Measurements from ENCODE around the gene ADGRV1.

The ADGRV1 gene

DNA sequence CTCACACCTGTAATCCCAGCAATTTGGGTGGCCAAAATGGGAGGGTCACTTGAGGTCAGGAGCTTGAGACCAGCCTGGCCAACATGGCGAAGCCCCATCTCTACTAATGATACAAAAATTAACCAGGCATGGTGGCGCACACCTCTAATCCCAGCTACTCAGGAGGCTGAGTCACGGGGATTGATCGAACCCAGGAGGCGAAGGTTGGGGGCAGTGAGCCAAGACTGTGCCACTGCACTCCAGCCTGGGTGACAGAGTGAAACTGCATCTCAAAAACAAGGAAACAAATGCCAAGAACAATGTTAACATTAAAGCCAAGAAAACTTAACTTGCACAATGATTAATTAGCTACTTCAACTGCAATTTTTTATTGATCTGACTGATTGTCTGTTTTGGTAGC lies 621.9 kb downstream of the ADGRV1 start:
- in situ Hi-C loops (cut with HindIII; ENCODE audit: low sequenced_read_pairs) = no loop called here
- no peak overlapping the region for H3K4me3 ChIP-seq (ENCODE audit: low read depth, low read length)
- DNase-seq (ENCODE audit: low read depth) = no peak
- TF ChIP-seq CTCF (IDR thresholded peaks at IDR 0.05; ENCODE audit: low read depth, low read length, missing control alignments) = no peak

DNA sequence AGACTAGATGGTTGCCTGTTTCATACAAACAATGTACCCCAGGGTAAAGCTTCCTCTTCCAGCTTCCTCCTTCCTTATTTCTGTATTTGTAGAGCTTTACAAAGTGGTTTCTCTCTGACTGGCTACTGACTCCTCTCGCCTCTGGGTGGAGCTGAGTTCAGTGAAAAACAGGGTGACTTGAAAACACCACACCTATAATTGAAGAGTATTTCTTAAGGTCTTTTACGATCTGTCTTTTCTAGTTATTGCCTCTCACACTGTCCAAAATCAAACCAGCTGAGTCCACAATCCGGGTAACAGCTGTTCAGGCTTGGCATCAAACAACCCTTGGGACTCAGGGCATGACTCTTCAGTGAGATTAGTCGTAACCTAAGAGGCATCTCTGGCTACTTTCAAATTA lies 624.2 kb downstream of the ADGRV1 start:
- in situ Hi-C loops (cut with HindIII; ENCODE audit: low sequenced_read_pairs) = no loop called here
- no peak overlapping the region for H3K4me3 ChIP-seq (ENCODE audit: low read depth, low read length)
- no peak for TF ChIP-seq CTCF (IDR thresholded peaks at IDR 0.05; ENCODE audit: low read depth, low read length, missing control alignments)
- DNase-seq (ENCODE audit: low read depth) = no peak

DNA sequence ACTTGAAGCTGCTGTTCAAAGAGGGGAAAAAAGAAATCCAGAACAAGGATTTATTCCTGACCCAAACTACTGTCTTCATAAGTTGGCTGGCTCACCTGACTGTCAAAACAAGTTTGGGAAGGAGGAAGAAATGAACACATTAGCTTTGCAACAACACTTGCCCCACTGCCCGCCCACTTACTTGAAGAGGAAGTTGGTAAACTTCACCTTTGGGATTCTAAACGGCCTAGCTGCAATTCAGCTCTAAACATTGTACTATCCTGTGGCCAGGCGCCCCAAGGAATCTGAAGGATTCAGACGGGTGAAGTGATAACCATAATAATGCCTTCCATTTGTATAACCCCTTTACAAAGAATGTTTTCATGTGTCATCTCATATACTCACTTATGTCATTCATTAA lies 625.1 kb downstream of the ADGRV1 start:
- in situ Hi-C loops (cut with HindIII; ENCODE audit: low sequenced_read_pairs) = no loop called here
- no peak for DNase-seq (ENCODE audit: low read depth)
- no peak overlapping the region for H3K4me3 ChIP-seq (ENCODE audit: low read depth, low read length)
- no peak for TF ChIP-seq CTCF (IDR thresholded peaks at IDR 0.05; ENCODE audit: low read depth, low read length, missing control alignments)

- no peak overlapping the region for H3K4me3 ChIP-seq (ENCODE audit: low read depth, low read length)
- TF ChIP-seq CTCF (IDR thresholded peaks at IDR 0.05; ENCODE audit: low read depth, low read length, missing control alignments) = no peak
- DNase-seq (ENCODE audit: low read depth) = no peak
- in situ Hi-C loops (cut with HindIII; ENCODE audit: low sequenced_read_pairs) = no loop called here
Observed at GRCh38 chr5:91186101-91186500, 627.5 kb downstream of the ADGRV1 start.

- in situ Hi-C loops (cut with HindIII; ENCODE audit: low sequenced_read_pairs) = no loop called here
- H3K4me3 ChIP-seq (ENCODE audit: low read depth, low read length) = no peak overlapping the region
- no peak for TF ChIP-seq CTCF (IDR thresholded peaks at IDR 0.05; ENCODE audit: low read depth, low read length, missing control alignments)
- DNase-seq (ENCODE audit: low read depth) = no peak
Observed at GRCh38 chr5:91187032-91187431, 628.4 kb downstream of the ADGRV1 start.

GRCh38 chr5:91188755-91189154 lies 630.2 kb downstream of the ADGRV1 start:
- no peak for TF ChIP-seq CTCF (IDR thresholded peaks at IDR 0.05; ENCODE audit: low read depth, low read length, missing control alignments)
- in situ Hi-C loops (cut with HindIII; ENCODE audit: low sequenced_read_pairs) = no loop called here
- no peak overlapping the region for H3K4me3 ChIP-seq (ENCODE audit: low read depth, low read length)
- no peak for DNase-seq (ENCODE audit: low read depth)

Measured in astrocyte of the cerebellum (primary cell).